Fibroblast of lung (primary cell): ENCODE results near the gene RNPEPL1. TPM values are rescaled to one million over a fixed set of nuclear protein-coding genes. Genes with fewer than 3 reads are reported as not detected.

Experiments
- DNase-seq, 2 donors: peaks; one replicate each; pipeline versions ENCODE4 v3.0.0 to v3.0.0-alpha.2; 2010; ENCODE audit warnings: low read depth in 2 of 2
- H2AFZ ChIP-seq: 2 replicates; pipeline ENCODE4 v1.5.1; 2012; ENCODE audit warnings: low read length, control low read depth, inconsistent platforms
- H3K27ac ChIP-seq: 2 replicates; pipeline ENCODE4 v1.5.1; 2011; ENCODE audit warnings: low read length, control low read depth; ENCODE audit not compliant: insufficient read depth
- H3K27me3 ChIP-seq: 2 replicates; pipeline ENCODE4 v1.5.1; 2011; ENCODE audit warnings: mild to moderate bottlenecking, low read length; ENCODE audit not compliant: control insufficient read depth, insufficient read depth
- H3K36me3 ChIP-seq: 2 replicates; pipeline ENCODE4 v1.5.1; 2011; ENCODE audit warnings: low read length; ENCODE audit not compliant: control insufficient read depth, insufficient read depth
- H3K4me1 ChIP-seq: 2 replicates; pipeline ENCODE4 v1.5.1; 2011; ENCODE audit warnings: low read length; ENCODE audit not compliant: control insufficient read depth, insufficient read depth; ENCODE audit errors: extremely low read depth
- H3K4me2 ChIP-seq: 2 replicates; pipeline ENCODE4 v1.5.1; 2011; ENCODE audit warnings: low read length, control low read depth; ENCODE audit not compliant: insufficient read depth; ENCODE audit errors: extremely low read depth
- H3K4me3 ChIP-seq, 4 experiments: fragments of 200-600 bp in 1 of 4; sonication (generic) in 1 of 4; replicated peaks in 1 of 4; 2 replicates each; pipeline ENCODE4 v1.5.1; 2011 to 2016; ENCODE audit warnings: low read length in 4 of 4, low read depth in 3 of 4, mild to moderate bottlenecking in 3 of 4, control low read depth in 2 of 4, inconsistent platforms in 1 of 4, mixed read lengths in 1 of 4; ENCODE audit not compliant: insufficient read depth in 1 of 4; ENCODE audit errors: control extremely low read depth in 1 of 4
- H3K79me2 ChIP-seq: 2 replicates; pipeline ENCODE4 v1.5.1; 2012; ENCODE audit warnings: mild to moderate bottlenecking, low read length, inconsistent platforms; ENCODE audit not compliant: control insufficient read depth, insufficient read depth
- H3K9ac ChIP-seq: 2 replicates; pipeline ENCODE4 v1.5.1; 2011; ENCODE audit warnings: mild to moderate bottlenecking, low read length, control low read depth; ENCODE audit not compliant: insufficient read depth
- H3K9me3 ChIP-seq: 2 replicates; pipeline ENCODE4 v1.5.1; 2012; ENCODE audit warnings: low read depth, low read length; ENCODE audit not compliant: control insufficient read depth, insufficient read depth
- H4K20me1 ChIP-seq: 2 replicates; pipeline ENCODE4 v1.5.1; 2011; ENCODE audit warnings: low read length; ENCODE audit not compliant: control insufficient read depth, insufficient read depth; ENCODE audit errors: extremely low read depth
- EZH2 ChIP-seq: IDR thresholded peaks from 2 replicates; pipeline ENCODE4 v1.5.1; 2012; ENCODE audit warnings: low read length, control low read depth, mild to moderate bottlenecking; ENCODE audit errors: missing control alignments
- polyA plus RNA-seq, 2 donors: library from polyadenylated mRNA; depleted of rRNA in 1 of 2; stranded (reverse) in 1 of 2; unstranded in 1 of 2; fragments of >200 nt; gene quantifications; 2 replicates each; pipeline ENCODE4 v1.2.1, GENCODE V29; 2011 to 2012; ENCODE audit warnings: missing spikeins in 1 of 2
- total RNA-seq: library from RNA; depleted of rRNA; stranded (reverse); fragments of >200 nt; gene quantifications from 2 replicates; pipeline ENCODE4 v1.2.1, GENCODE V29; 2014
- TF ChIP-seq, protein P1 (sequence below), 2 donors: IDR thresholded peaks in 1 of 2; conservative IDR thresholded peaks in 1 of 2; 1 replicate in 1 of 2; 2 replicates in 1 of 2; pipeline ENCODE4 v1.5.1; 2011 to 2012; ENCODE audit warnings: low read length in 2 of 2, control low read depth in 1 of 2, inconsistent platforms in 1 of 2, low read depth in 1 of 2, mild to moderate bottlenecking in 1 of 2

The RNPEPL1 gene
- total and polyA plus RNA-seq, 2 donors (not counting 1 experiment from before 2014, with no cell fraction given) = 7.9 to 20.6 TPM

DNA sequence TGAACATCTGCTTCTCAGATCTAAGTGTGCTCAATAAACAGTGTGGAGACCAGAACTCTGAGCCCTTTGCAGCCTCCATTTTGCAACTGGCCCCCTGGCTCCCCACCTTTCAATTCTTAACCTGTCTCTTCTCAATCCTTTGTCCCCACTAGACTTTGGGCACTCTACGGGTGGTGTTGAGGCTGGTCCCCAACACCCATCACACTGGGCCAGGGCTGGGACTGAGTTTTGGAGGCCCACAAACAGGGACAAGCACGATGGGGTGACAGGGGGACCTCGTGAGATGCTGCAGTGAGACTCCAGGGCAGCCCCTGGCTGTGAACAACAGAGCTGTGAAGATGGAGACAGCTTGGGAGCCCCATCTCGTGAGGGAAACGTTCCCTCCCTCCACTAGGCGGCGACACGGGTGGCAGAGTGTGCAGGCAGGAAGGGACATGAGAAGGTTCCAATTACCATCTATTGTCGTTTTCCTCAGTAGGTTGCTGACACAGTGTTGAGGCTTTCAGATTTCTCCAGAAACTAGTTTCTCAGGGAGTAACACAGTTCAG lies 11.7 kb upstream of the RNPEPL1 start:
- H2AFZ ChIP-seq = no peak overlapping the region
- peak; percentile 34 to 39 for DNase-seq
- H3K27ac ChIP-seq = no peak overlapping the region
- H3K36me3 ChIP-seq = no peaks in the 10 kb centered on the region
- no peak overlapping the region for H3K4me2 ChIP-seq
- TF ChIP-seq EZH2 = no peak
- TF ChIP-seq, protein P1, sequence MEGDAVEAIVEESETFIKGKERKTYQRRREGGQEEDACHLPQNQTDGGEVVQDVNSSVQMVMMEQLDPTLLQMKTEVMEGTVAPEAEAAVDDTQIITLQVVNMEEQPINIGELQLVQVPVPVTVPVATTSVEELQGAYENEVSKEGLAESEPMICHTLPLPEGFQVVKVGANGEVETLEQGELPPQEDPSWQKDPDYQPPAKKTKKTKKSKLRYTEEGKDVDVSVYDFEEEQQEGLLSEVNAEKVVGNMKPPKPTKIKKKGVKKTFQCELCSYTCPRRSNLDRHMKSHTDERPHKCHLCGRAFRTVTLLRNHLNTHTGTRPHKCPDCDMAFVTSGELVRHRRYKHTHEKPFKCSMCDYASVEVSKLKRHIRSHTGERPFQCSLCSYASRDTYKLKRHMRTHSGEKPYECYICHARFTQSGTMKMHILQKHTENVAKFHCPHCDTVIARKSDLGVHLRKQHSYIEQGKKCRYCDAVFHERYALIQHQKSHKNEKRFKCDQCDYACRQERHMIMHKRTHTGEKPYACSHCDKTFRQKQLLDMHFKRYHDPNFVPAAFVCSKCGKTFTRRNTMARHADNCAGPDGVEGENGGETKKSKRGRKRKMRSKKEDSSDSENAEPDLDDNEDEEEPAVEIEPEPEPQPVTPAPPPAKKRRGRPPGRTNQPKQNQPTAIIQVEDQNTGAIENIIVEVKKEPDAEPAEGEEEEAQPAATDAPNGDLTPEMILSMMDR (conservative IDR thresholded peaks at IDR 0.05 in 1 of 2, IDR thresholded peaks at IDR 0.05 in 1 of 2; ENCODE audit: low read depth in 1 of 2, low read length in 2 of 2) = peak in 1 of 2 donors; percentile 60
- no peak overlapping the region for H3K9ac ChIP-seq
- peaks cover 6% of the 10 kb centered on the region for H3K79me2 ChIP-seq
- H4K20me1 ChIP-seq = no peaks in the 10 kb centered on the region
- no peaks in the 10 kb centered on the region for H3K27me3 ChIP-seq
- H3K4me1 ChIP-seq = peaks cover 5% of the 10 kb centered on the region
- H3K9me3 ChIP-seq = no peaks in the 10 kb centered on the region
- no peak overlapping the region for H3K4me3 ChIP-seq

DNA sequence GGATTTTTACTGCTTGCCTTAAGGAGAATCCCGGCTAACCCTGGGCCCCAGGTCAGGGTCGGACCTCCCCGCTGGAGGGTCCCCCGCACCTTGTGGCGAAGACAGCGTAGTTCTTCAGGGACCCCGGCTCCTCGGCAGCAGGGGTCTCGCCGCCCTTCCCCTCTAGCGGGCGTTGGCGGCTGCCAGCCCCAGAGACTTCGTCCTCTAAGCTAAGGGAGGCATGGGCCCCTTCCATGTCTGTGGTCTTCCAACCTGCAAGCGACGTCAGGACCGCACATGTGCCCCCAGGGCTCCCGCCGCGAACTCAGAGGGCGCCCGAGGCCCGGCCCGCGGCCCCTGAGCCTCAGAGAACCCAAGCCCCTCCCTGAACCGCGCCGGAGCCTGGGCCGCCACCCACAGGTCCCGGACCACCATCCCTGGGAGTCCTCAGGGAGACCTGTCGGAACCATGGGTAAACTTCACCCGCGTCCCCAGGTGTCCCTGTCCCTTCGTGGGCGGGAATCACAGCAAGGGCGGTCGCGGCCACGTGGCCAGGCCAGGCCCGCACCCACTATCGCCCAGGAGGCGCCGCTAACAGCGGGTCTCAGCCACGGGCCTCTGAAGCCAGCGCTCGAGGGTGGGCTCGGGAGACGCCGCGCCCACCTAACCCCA lies 11.1 kb upstream of the RNPEPL1 start:
- DNase-seq = no peak
- H3K36me3 ChIP-seq = no peaks in the 10 kb centered on the region
- TF ChIP-seq, protein P1 (conservative IDR thresholded peaks at IDR 0.05 in 1 of 2, IDR thresholded peaks at IDR 0.05 in 1 of 2; ENCODE audit: low read depth in 1 of 2, low read length in 2 of 2) = no peak
- TF ChIP-seq EZH2 = no peak
- H3K4me2 ChIP-seq = peak overlapping the region; percentile 81
- peak overlapping the region in 2 of 4 experiments; percentile 27 to 53 for H3K4me3 ChIP-seq
- H4K20me1 ChIP-seq = no peaks in the 10 kb centered on the region
- no peak overlapping the region for H2AFZ ChIP-seq
- peaks cover 5% of the 10 kb centered on the region for H3K4me1 ChIP-seq
- H3K9ac ChIP-seq = peak overlapping the region; percentile 51
- peaks cover 6% of the 10 kb centered on the region for H3K79me2 ChIP-seq
- no peaks in the 10 kb centered on the region for H3K9me3 ChIP-seq
- H3K27me3 ChIP-seq = no peaks in the 10 kb centered on the region
- H3K27ac ChIP-seq = no peak overlapping the region

DNA sequence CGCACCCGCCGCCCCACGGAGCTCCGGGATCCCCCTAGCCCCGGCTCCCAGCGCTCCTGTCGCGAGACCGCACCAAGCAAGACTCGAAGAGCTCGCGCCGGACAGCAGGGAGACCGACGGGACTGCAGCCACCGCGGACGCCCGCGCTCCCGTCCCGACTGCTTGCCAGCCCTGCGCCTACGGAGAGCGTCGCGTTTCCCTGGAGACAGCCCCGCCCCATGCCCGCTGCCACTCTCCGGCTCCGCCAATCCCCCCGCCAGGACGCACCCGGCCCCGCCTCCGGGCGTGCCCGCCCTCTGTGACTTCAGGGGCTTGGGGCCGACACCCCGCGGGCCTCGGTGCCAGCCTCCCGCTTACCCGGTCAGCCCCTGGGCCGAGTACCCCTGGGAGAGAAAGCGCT lies 10.5 kb upstream of the RNPEPL1 start, which contains the start of gene ANKMY1:
ANKMY1 (minus strand) TSS at position 181 of the 400 bp plus-strand sequence. CDS start 653 bp downstream, outside the sequence.
- Histone ChIP-seq H3K79me2 (peaks cover 6% of the 10 kb centered on the region), H3K9me3 (no peaks in the 10 kb centered on the region), H3K4me1 (peaks cover 5% of the 10 kb centered on the region), H3K4me3 (peak within 1 kb of the TSS in 3 of 4 experiments; percentile 15 to 53 (median 27)), H4K20me1 (no peaks in the 10 kb centered on the region), H3K4me2 (peak within 1 kb of the TSS; percentile 81), H3K36me3 (no peaks in the 10 kb centered on the region), H3K27ac (no peak within 1 kb of the TSS), H3K9ac (peak within 1 kb of the TSS; percentile 51), H3K27me3 (no peaks in the 10 kb centered on the region), H2AFZ (no peak within 1 kb of the TSS)
- TF ChIP-seq, protein P1 (conservative IDR thresholded peaks at IDR 0.05 in 1 of 2, IDR thresholded peaks at IDR 0.05 in 1 of 2; ENCODE audit: low read depth in 1 of 2, low read length in 2 of 2) = no peak
- TF ChIP-seq EZH2 = no peak
- peak; percentile 59 to 74 for DNase-seq
